CD4-positive, alpha-beta T cell treated with Interleukin-17A for 4 hours (primary cell): ENCODE measurements around the gene PTHLH.

Source experiments
- DNase-seq: peaks from one replicate; pipeline ENCODE4 v3.0.0-alpha.2; 2020; ENCODE audit warnings: mixed read lengths

The PTHLH gene

GRCh38 chr12:27972721-27973120 is at the start of gene PTHLH:
TSS of gene PTHLH (minus strand) at chr12:27972733. CDS start at chr12:27969494, 3,239 bp downstream.
- DNase-seq = no peak

DNA sequence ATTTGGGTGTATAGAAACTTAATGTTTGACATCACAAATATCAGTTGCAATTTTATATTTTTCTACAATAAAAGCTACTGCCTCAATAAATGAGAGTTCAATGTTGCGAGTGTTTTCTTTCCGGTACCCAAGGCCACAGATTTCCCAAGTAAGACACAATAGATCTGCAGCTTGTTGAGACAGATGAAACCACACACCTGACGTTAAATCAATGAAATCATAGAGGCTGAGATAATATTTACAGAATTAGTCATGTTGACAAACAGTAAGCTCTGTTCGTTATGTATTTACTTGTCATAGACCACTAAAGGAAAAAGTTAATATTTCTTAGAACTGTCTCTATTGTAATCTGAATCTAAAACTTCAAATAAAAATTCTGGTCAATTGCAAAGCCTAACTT is 49.2 kb upstream of the PTHLH start:
- no peak for DNase-seq

DNA sequence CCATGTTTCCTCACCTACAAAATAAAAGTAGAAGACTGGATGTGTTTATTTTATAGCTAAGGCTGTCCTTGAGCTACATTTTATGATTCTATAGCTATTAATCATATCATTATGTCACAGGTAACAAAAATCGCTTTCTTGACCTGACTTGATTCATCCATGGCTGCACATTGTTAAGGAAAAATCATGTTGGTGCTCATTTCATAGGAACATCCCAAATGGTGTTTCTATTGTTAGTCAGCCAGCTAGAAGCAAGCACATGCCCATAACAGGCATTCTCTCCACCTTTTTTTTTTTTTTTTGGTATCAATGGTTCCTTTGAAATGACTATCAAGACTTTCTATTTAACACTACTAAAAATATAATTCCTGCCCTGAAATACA is 45.3 kb upstream of the PTHLH start:
- no peak for DNase-seq

- no peak for DNase-seq
These were observed 44.8 kb upstream of the PTHLH start for GRCh38 chr12:28017126-28017872.

- DNase-seq = no peak
These were observed 42.6 kb upstream of the PTHLH start for GRCh38 chr12:28015165-28015564.

DNA sequence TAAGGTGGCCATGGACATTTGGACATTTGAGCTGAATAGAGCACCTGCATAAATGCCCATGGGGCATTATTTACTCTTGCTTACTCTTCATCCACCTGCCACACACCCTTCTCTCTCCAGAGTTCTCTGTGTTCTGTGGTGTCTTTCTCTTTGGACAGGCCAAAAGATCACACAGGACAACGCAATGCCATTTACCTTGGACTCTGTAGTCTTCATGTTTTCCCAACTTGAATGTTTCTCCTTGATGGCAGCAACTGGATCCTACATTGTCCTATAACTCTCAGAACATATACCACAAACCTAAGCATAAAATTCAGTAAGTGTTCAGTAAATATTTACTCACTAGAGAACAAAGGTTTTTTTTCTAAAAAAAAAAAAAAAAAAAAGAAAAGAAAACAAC is 41.7 kb upstream of the PTHLH start:
- DNase-seq = no peak

GRCh38 chr12:28012333-28012918 is 39.9 kb upstream of the PTHLH start:
- DNase-seq = no peak

DNA sequence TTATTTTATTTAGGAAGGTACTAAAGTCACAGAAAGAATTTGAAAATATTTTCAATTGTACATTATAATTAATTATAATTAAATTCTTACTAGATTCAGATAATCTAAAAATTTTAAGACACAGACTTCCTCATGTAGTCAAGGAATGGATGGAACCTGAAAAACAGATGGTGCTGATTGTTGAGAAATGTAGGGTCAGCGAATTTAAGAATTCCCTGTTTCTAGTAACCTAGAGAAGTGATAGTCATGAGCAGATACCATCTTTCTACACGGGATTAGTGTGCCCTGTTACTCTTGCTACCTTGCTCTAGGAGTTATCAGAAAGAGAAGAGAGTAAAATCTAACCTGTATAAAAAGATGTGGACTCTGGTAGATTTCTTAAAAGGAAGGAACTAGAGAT is 37.5 kb upstream of the PTHLH start:
- no peak for DNase-seq

GRCh38 chr12:27999970-28000369 is 27.4 kb upstream of the PTHLH start:
- no peak for DNase-seq

GRCh38 chr12:27999521-27999920 is 27.0 kb upstream of the PTHLH start:
- no peak for DNase-seq

DNA sequence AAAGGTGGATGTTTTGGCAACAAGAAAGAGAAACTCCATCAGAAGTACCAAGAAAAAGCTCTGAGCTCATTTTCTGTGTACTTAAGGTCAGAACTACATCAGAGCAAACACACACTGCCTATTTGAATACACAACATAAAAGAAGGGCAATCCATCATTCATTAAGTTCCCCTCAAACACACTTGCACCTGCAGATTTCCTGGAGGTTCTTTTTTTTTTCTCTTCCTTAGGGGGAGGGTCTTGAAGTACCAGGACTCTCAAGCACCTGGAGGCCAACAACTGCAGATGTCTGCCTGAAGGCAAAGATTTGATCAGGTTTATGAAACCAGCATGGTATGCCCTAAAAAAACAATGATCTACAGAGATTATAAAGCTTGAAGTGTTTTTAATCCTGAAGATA is 26.1 kb upstream of the PTHLH start:
- no peak for DNase-seq

- no peak for DNase-seq
These were observed 25.6 kb upstream of the PTHLH start for GRCh38 chr12:27998170-27998569.

GRCh38 chr12:27996761-27997160 is 24.2 kb upstream of the PTHLH start:
- DNase-seq = no peak

DNA sequence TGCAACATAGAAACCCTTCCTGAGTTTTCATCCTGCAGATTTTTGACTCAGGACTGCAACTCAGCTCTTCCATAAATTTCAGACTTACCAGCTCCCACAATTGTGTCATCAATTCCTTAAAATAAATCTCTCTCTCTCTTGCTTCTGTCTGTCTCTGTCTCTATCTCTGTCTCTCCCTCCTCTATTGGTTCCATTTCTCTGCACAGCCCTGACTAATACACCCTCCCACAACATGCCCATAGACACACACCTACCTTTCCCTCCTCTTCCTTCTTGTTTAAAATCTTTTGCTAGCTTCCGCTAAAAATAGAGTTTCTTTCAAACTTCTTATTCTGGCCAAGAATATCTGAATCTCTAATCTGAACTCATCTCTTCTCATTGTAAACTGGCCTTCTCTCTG is 22.9 kb upstream of the PTHLH start:
- no peak for DNase-seq

DNA sequence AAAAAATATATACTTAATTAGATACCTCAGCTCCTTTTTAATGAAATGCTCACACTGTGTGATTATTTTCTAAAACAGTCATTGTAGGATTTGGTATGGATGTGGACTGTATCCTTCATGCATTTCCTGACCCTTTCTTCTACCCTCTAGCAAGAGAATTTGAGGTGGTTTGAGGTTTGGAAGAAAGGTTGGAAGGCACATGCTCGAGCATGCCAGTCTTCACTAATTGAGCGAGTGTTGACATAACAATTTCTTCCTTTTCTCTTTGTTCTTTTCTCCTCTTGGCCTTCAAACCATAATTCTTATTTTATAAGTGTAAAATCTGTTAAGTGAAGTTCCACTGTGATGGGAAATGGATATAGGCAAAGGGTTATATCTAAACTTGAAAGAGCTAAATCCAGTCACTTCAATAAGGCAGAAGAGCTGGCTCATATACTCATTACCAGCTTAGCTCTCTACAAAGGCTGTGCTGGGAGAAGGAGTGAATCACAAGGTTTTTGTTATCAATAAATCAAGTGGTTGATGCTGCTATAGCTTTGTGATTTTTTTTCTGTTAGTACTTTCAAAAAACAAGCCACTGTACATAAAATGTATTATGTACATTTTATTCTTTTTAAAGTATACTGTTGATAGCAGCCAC is 16.2 kb upstream of the PTHLH start:
- DNase-seq = no peak

DNA sequence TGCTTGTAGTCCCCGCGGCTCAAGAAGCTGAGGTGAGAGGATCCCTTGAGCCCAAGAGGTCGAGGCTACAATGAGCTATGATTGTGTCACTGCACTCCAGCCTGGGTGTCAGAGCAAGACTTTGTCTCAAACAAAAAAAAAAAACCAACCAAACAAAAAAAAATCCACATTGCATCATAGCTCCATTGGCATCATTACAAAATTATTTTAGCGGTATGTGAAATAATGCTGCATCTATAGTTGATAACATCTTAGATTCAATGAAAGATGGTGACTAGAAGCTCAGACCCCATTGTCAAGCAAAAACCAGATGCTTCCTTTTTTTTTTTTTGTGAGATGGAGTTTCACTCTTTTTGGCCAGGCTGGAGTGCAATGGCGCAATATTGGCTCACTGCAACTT is 14.8 kb upstream of the PTHLH start:
- DNase-seq = no peak

DNA sequence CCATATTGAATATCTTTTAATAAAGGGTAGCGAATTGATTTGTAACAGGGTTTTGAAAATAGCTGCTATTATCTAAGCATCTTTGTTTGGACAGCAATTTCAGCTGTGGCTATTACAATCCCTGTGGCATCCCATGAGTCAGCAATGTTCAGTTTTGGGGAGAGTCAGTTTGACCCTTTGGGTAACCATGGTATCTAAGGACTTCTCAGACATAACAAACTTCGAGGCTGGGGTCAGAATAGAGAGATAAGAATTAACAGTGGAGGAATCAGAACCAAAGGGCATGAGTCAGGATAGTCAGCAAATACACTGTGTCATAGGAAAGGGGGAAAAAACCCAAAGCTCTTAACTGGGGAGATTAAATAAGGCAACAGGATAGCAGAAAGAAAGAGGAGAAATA is 11.7 kb upstream of the PTHLH start:
- DNase-seq = no peak

GRCh38 chr12:27982951-27983350 is 10.4 kb upstream of the PTHLH start:
- DNase-seq = no peak

DNA sequence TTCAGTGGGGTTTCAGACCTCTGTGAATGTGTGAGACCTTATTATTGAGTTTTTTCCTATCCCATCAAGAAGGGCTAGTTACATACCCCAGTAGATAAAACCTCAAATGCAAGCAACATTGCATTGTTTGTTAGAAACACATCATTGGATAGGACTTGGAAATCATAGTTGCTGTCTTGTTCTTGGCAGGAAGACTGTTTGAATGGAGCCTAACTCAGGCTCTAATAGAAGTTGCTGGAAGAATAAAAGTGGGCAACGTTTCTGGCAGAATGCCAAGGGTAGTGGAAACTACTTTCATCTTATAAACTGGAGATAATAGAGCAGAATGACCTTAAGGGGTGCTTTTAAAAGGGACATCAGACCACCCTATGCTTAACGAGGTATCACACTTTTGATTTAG is 9.9 kb upstream of the PTHLH start:
- no peak for DNase-seq

DNA sequence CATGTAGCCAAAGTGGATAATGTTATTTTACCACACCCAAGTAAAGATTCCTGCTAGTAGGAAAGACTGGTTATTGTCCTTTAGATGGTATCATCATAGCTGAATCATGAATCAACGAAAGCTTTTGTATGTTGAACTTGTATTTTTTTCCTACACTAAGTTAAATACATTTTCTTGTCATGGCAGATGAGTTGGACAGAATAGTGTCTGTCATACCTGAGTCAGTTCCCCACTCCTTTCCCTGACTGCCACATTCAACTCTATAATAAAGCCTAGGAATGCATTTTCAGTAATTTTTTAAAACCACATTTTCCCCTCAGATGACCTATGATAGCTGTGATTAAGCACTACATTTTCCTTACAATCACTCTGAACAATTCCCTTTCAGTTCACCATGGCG is 9.3 kb upstream of the PTHLH start:
- no peak for DNase-seq

- DNase-seq = no peak
These were observed 6.6 kb upstream of the PTHLH start for GRCh38 chr12:27979145-27979544.

DNA sequence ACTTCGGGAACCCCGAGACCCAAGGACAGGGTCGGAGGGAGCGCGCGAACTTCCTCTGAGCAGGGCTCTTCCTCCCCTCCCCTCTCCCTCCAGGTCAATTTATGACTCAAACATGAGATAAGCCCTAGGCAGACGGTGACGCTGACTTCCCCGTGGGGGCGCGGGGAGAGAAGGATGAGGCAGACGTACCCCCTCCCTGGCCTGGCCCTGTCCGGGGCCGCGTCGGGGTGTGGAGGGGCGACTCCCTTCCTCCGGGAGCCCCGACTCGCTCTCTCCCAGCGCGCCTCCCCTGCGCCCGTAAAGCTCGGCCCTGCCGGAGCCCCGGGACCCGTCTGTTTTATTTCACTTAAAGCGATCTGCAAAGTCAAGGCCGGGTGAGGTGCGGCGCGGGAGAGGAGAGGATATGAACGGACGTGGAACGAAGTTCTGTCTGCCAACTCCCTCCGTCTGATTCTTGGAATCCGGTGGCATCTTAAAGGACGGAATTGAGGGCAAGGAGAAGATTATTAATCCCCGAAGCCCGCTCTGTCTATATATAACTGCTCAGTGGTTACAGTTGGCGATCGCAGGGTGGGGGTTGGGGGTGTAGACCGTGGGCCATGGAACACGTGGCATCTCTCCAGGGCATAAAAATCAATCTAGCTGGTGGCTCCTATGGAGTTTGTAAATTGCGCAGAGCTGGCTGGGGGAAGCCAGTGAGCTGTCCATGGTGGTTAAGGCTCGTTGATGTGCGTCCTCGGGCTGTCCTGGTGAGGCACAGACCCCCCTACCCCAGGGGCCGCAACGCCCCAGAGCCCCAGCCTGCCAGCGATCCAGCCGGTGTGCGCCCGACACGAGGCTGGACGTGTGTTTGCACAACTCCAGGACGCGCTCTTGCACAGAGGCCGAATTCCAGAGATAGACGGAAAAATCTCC is 2.9 kb upstream of the PTHLH start:
- no peak for DNase-seq

- no peak for DNase-seq
These were observed 2.2 kb upstream of the PTHLH start for GRCh38 chr12:27974735-27975221.
